Activated CD8-positive, alpha-beta T cell treated with anti-CD3 and anti-CD28 coated beads, Interleukin-2, amount 10 ng/mL, durations not matched to agents 7 days and 5 days (primary cell): ENCODE results near the gene BDNF. TPM values are rescaled to one million over a fixed set of nuclear protein-coding genes. Genes with fewer than 3 reads are reported as not detected.
"Not testable (repeated sequence)": the region's sequence is repeated elsewhere in the genome, so short reads cannot be mapped to it uniquely, and the experiment has no call there.

Experiments used
- ATAC-seq: fragments of 150-1000 bp; cut with Tn5 transposase; one replicate; pipeline ENCODE4 v1.10.0; 2021; ENCODE audit warnings: moderate library complexity
- CTCF ChIA-PET: fragments of 350-600 bp; sonication (Branson Sonifier 250); formaldehyde crosslinking; loops from one replicate; lab custom pipeline; 2021; ENCODE audit warnings: antibody characterized with exemption; lab: Charles Lee
- POLR2A ChIA-PET: fragments of 350-600 bp; sonication (Branson Sonifier 250); formaldehyde crosslinking; loops from one replicate; lab custom pipeline; 2021; ENCODE audit warnings: antibody characterized with exemption; lab: Charles Lee
- DNase-seq: peaks from one replicate; pipeline ENCODE4 v3.0.0-alpha.2; 2020
- H3K27ac Mint-ChIP-seq: one replicate; pipeline ENCODE4 v1.8.0; 2021; ENCODE audit warnings: mild to moderate bottlenecking, mixed read lengths
- H3K27me3 Mint-ChIP-seq: one replicate; pipeline ENCODE4 v1.8.0; 2021; ENCODE audit warnings: low read depth, mixed read lengths
- H3K36me3 Mint-ChIP-seq: one replicate; pipeline ENCODE4 v1.8.0; 2021; ENCODE audit warnings: low read depth, mixed read lengths
- H3K4me1 Mint-ChIP-seq: one replicate; pipeline ENCODE4 v1.8.0; 2021; ENCODE audit warnings: low read depth, mixed read lengths
- H3K4me3 Mint-ChIP-seq: one replicate; pipeline ENCODE4 v1.8.0; 2021; ENCODE audit warnings: mild to moderate bottlenecking, mixed read lengths
- H3K9me3 Mint-ChIP-seq: one replicate; pipeline ENCODE4 v1.8.0; 2022; ENCODE audit warnings: mixed read lengths; ENCODE audit not compliant: insufficient read depth
- total RNA-seq, 2 experiments: library from RNA; stranded (reverse); gene quantifications; one replicate each; pipeline ENCODE4 v1.2.3, GENCODE V29; 2021

BDNF gene
- total RNA-seq, 2 experiments from 2014 or later = not detected

GRCh38 chr11:27692781-27693180 is 7.5 kb downstream of the BDNF start:
- H3K4me3 Mint-ChIP-seq = no peak overlapping the region
- H3K4me1 Mint-ChIP-seq = no peaks in the 10 kb centered on the region
- CTCF ChIA-PET = no interaction called here
- no peak for DNase-seq
- H3K9me3 Mint-ChIP-seq = no peaks in the 10 kb centered on the region
- no peak overlapping the region for H3K27ac Mint-ChIP-seq
- H3K27me3 Mint-ChIP-seq = peaks cover 14% of the 10 kb centered on the region
- ATAC-seq = no peak
- POLR2A ChIA-PET = no interaction called here
- H3K36me3 Mint-ChIP-seq = no peaks in the 10 kb centered on the region

DNA sequence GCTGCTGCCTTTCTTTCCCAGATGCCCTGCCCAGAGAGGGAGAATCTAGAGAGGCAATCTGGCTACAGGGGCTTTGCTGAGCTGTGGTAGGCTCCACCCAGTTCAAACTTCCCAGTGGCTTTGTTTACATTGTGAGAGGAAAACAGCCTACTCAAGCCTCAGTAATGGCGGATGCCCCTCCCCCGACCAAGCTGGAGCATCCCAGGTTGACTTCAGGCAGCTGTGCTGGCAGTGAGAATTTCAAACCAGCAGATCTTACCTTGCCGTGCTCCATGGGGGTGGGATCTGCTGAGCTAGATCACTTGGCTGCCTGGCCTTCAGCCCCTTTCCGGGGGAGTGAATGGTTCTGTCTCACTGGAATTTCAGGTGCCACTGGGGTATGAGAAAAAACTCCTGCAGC is 12.2 kb downstream of the BDNF start:
- ChIA-PET CTCF (no interaction called here), POLR2A (no interaction called here)
- no peak for ATAC-seq
- Mint-ChIP-seq H3K27me3 (no peaks in the 10 kb centered on the region), H3K27ac (no peak overlapping the region), H3K9me3 (no peaks in the 10 kb centered on the region), H3K4me3 (no peak overlapping the region), H3K4me1 (no peaks in the 10 kb centered on the region), H3K36me3 (no peaks in the 10 kb centered on the region)
- no peak for DNase-seq

DNA sequence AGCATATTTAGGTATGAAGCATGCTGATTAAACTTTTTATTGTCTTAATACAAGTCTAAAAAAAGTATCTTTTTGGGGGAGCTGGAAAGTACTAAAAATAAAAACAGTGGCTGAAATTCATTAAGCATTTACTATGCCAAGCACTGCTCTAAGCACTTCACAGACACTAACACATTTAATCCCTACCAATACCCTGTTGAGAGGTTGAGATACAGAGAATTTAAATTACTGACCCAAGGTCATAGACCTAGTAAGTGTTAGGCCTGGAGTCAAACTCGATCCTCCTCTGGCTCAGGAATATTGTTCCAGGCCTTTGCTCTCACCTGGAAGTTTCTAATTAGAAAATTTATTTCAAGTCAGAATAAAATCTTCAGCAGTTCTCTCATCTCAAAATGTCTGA is 18.6 kb downstream of the BDNF start:
- Mint-ChIP-seq H3K4me1 (no peaks in the 10 kb centered on the region), H3K9me3 (no peaks in the 10 kb centered on the region), H3K4me3 (no peak overlapping the region), H3K27me3 (no peaks in the 10 kb centered on the region), H3K36me3 (no peaks in the 10 kb centered on the region), H3K27ac (no peak overlapping the region)
- ChIA-PET POLR2A (no interaction called here), CTCF (no interaction called here)
- DNase-seq = no peak
- ATAC-seq = no peak

GRCh38 chr11:27679136-27680015 is 20.9 kb downstream of the BDNF start:
- Mint-ChIP-seq H3K4me1 (no peaks in the 10 kb centered on the region), H3K27me3 (no peaks in the 10 kb centered on the region), H3K27ac (no peak overlapping the region), H3K4me3 (no peak overlapping the region), H3K36me3 (no peaks in the 10 kb centered on the region), H3K9me3 (no peaks in the 10 kb centered on the region)
- ChIA-PET CTCF (no interaction called here), POLR2A (no interaction called here)
- ATAC-seq (no peak), DNase-seq (no peak)

GRCh38 chr11:27678242-27678641 is 22.0 kb downstream of the BDNF start:
- H3K36me3 Mint-ChIP-seq = no peaks in the 10 kb centered on the region
- ChIA-PET CTCF (no interaction called here), POLR2A (no interaction called here)
- DNase-seq (no peak), ATAC-seq (no peak)
- H3K4me1 Mint-ChIP-seq = no peaks in the 10 kb centered on the region
- H3K9me3 Mint-ChIP-seq = no peaks in the 10 kb centered on the region
- H3K27ac Mint-ChIP-seq = no peak overlapping the region
- H3K4me3 Mint-ChIP-seq = no peak overlapping the region
- H3K27me3 Mint-ChIP-seq = no peaks in the 10 kb centered on the region

DNA sequence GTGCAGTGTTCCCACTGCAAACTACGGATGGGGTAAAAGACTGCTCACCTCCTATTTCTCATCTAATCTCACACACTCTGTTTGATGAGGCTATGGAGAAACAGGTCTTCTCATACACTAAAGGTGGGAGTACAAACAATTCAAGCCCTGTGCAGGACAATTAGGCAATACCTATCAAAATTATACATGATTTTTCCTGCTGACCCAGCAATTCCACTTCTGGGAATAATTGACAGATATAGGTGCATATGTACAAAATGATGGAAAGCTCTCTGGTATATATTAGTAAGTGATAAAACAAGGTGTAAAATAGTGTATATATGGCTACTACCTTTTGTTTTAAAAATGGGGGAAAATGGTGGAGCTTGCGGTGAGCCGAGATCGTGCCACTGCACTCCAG is 23.1 kb downstream of the BDNF start:
- POLR2A ChIA-PET = no interaction called here
- H3K27ac Mint-ChIP-seq = no peak overlapping the region
- CTCF ChIA-PET = no interaction called here
- ATAC-seq (no peak), DNase-seq (no peak)
- no peaks in the 10 kb centered on the region for H3K9me3 Mint-ChIP-seq
- H3K36me3 Mint-ChIP-seq = no peaks in the 10 kb centered on the region
- H3K27me3 Mint-ChIP-seq = no peaks in the 10 kb centered on the region
- H3K4me1 Mint-ChIP-seq = no peaks in the 10 kb centered on the region
- H3K4me3 Mint-ChIP-seq = no peak overlapping the region

- DNase-seq (no peak), ATAC-seq (no peak)
- Mint-ChIP-seq H3K36me3 (no peaks in the 10 kb centered on the region), H3K9me3 (no peaks in the 10 kb centered on the region), H3K27ac (no peak overlapping the region), H3K4me1 (no peaks in the 10 kb centered on the region), H3K27me3 (no peaks in the 10 kb centered on the region), H3K4me3 (no peak overlapping the region)
- CTCF ChIA-PET = no interaction called here
- POLR2A ChIA-PET = no interaction called here
Observed at GRCh38 chr11:27673979-27674663, 26.1 kb downstream of the BDNF start.

DNA sequence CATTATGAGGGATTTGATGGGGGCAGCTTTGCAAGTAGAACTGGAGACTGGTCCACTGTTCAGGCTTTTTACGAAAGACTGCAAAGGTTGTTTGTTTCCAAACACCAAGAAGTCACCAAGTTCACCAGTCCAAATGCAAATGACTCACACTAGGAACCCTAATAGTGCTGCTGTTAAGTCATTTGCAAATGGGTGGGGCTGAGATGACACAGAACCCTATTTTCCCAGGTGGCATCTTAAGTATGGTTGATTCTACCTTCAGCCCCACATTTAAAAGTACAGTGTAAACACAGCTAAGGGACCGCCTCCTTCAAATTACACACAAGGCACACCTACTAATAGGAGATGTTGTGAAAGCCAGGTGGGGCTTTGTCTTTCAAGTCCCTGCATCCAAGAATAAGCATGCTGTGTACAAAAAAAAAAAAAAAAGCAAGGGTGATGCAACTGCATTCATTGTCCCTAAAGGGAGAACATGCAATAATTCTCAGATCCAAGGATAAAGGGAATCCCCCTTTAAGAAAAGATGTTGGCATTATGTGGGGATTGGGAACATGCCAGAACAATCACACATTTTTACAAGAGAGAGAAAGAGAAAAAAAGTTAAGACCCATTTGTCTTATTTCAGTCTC is 27.3 kb downstream of the BDNF start:
- Mint-ChIP-seq H3K27ac (no peak overlapping the region), H3K36me3 (no peaks in the 10 kb centered on the region), H3K4me1 (no peaks in the 10 kb centered on the region), H3K27me3 (no peaks in the 10 kb centered on the region), H3K9me3 (no peaks in the 10 kb centered on the region), H3K4me3 (no peak overlapping the region)
- CTCF ChIA-PET = no interaction called here
- ATAC-seq (no peak), DNase-seq (no peak)
- POLR2A ChIA-PET = no interaction called here

DNA sequence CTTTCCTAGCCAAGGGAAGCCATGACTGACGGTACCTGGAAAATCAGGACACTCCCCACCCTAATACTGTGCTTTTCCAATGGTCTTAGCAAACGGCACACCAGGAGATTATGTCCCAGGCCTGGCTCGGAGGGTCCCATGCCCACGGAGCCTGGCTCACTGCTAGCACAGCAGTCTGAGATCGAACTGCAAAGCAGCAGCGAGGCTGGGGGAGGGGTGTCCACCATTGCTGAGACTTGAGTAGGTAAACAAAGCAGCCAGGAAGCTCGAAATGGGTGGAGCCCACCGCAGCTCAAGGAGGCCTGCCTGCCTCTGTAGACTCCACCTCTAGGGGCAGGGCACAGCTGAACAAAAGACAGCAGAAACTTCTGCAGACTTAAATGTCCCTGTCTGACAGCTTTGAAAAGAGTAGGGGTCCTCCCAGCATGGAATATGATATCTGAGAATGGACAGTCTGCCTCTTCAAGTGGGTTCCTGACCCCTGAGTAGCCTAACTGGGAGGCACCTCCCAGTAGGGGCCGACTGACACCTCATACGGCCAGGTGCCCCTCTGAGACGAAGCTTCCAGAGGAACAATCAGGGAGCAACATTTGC is 34.6 kb downstream of the BDNF start:
- POLR2A ChIA-PET, H3K27ac Mint-ChIP-seq: not testable (repeated sequence)

GRCh38 chr11:27663326-27663725 is 36.9 kb downstream of the BDNF start:
- Mint-ChIP-seq H3K27ac (no peak overlapping the region), H3K27me3 (no peaks in the 10 kb centered on the region), H3K36me3 (no peaks in the 10 kb centered on the region), H3K4me1 (no peaks in the 10 kb centered on the region), H3K9me3 (peaks cover 4% of the 10 kb centered on the region), H3K4me3 (no peak overlapping the region)
- POLR2A ChIA-PET = no interaction called here
- CTCF ChIA-PET = interaction anchor here (1.4 kb wide), 1 partner anchor 36 kb away, joined by 3 read pairs; no protein-coding TSS in a partner anchor
- no peak for ATAC-seq
- no peak for DNase-seq

More for the DNA sequence above, 34.6 kb downstream of the BDNF start:
- H3K27me3 Mint-ChIP-seq, H3K9me3 Mint-ChIP-seq, H3K36me3 Mint-ChIP-seq, H3K4me3 Mint-ChIP-seq, ATAC-seq, H3K4me1 Mint-ChIP-seq, CTCF ChIA-PET, DNase-seq: not testable (repeated sequence)

DNA sequence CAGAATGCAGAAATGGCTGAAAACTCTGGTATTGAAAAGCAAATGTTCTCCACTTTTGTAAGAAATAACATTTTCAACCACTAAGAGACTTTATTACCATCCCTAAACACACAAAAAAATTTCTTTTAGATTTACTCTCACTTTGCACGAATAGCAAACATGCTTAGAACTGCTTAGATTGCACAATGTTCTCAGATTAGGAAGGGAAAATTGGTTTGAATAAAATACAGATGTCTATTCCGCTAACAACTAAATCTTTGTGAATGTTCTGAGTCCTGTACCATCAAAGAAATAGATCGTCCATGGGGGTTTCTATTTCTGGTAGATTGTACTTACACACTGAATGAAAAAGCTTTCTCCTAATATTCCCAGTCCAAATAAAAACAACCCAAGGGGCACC is 40.1 kb downstream of the BDNF start:
- Mint-ChIP-seq H3K27ac (no peak overlapping the region), H3K4me1 (no peaks in the 10 kb centered on the region), H3K9me3 (peaks cover 4% of the 10 kb centered on the region), H3K27me3 (no peaks in the 10 kb centered on the region), H3K36me3 (no peaks in the 10 kb centered on the region), H3K4me3 (no peak overlapping the region)
- ATAC-seq (no peak), DNase-seq (no peak)
- ChIA-PET CTCF (no interaction called here), POLR2A (no interaction called here)
